ENCODE measurements around the gene DNAJC22.

Gene DNAJC22

GRCh38 chr12:49388682-49389386 lies 42.1 kb downstream of the DNAJC22 start:
- ChIA-PET POLR2A (interaction anchor here (0.5 kb wide), 1 partner anchor 986 kb away, joined by 4 read pairs; no protein-coding TSS in a partner anchor), CTCF (interaction anchor here (0.9 to 1.7 kb wide), 6 partner anchors 9 to 116 kb away, joined by 3 to 7 read pairs (median 5); partner anchors contain the start of genes DNAJC22 and SPATS2)
- TF ChIP-seq CTCF (IDR thresholded peaks at IDR 0.05; ENCODE audit: control extremely low read depth, extremely low read depth, low read depth, missing control alignments), result peak; percentile 27
- DNase-seq (ENCODE audit: extremely low spot score), result peak; percentile 45

- ChIA-PET CTCF (interaction anchor here (1.0 to 1.7 kb wide), 5 partner anchors 8 to 42 kb away, joined by 3 to 7 read pairs (median 5); partner anchors contain the start of gene DNAJC22), POLR2A (no interaction called here)
- no peak for TF ChIP-seq CTCF (IDR thresholded peaks at IDR 0.05; ENCODE audit: control extremely low read depth, extremely low read depth, low read depth, missing control alignments)
- DNase-seq (ENCODE audit: extremely low spot score), result no peak
These were observed 42.7 kb downstream of the DNAJC22 start for GRCh38 chr12:49389387-49389703.

GRCh38 chr12:49397000-49397399 lies 50.3 kb downstream of the DNAJC22 start:
- no peak for TF ChIP-seq CTCF (IDR thresholded peaks at IDR 0.05; ENCODE audit: control extremely low read depth, extremely low read depth, low read depth, missing control alignments)
- POLR2A ChIA-PET, result interaction anchor here (0.6 kb wide), 1 partner anchor 31 kb away, joined by 7 read pairs; no protein-coding TSS in a partner anchor
- no peak for DNase-seq (ENCODE audit: extremely low spot score)
- CTCF ChIA-PET, result interaction anchor here (0.7 to 2.3 kb wide), 9 partner anchors 8 to 100 kb away, joined by 3 to 10 read pairs (median 5); no protein-coding TSS in a partner anchor

- ChIA-PET POLR2A (interaction anchor here (1.5 kb wide), 1 partner anchor 33 kb away, joined by 9 read pairs; the partner anchor contains the start of gene SPATS2), CTCF (interaction anchor here (1.2 to 2.8 kb wide), 6 partner anchors 11 to 203 kb away, joined by 4 to 14 read pairs (median 6); partner anchors contain the start of gene DNAJC22)
These were observed 53.6 kb downstream of the DNAJC22 start for GRCh38 chr12:49400304-49400703.

More at GRCh38 chr12:49400304-49400703, 53.6 kb downstream of the DNAJC22 start:
- no peak for DNase-seq (ENCODE audit: extremely low spot score)
- TF ChIP-seq CTCF (IDR thresholded peaks at IDR 0.05; ENCODE audit: control extremely low read depth, extremely low read depth, low read depth, missing control alignments), result no peak

All from GM10248 (cell line).